Astrocyte (in vitro differentiated cells and primary cell): ENCODE measurements around the gene RPSA. TPM values are rescaled to one million over a fixed set of nuclear protein-coding genes. Genes with fewer than 3 reads are reported as not detected.

ENCODE experiments used
- DNase-seq: peaks from one replicate; pipeline ENCODE4 v3.0.0-alpha.2; 2010; ENCODE audit warnings: low read depth
- FAIRE-seq: peaks from 2 replicates; lab custom pipeline; 2011; peaks lifted over from hg19 to GRCh38; lab: Jason Lieb, UNC
- H2AFZ ChIP-seq: 2 replicates; pipeline ENCODE4 v1.6.0; 2012; ENCODE audit warnings: low read depth, low read length, inconsistent platforms
- H3K27ac ChIP-seq: 2 replicates; pipeline ENCODE4 v1.5.1; 2011; ENCODE audit warnings: low read depth, low read length, inconsistent platforms
- H3K27me3 ChIP-seq: 2 replicates; pipeline ENCODE4 v1.6.0; 2011; ENCODE audit warnings: low read length, inconsistent platforms; ENCODE audit not compliant: insufficient read depth
- H3K36me3 ChIP-seq: 2 replicates; pipeline ENCODE4 v1.5.1; 2011; ENCODE audit warnings: low read length, inconsistent platforms; ENCODE audit not compliant: insufficient read depth
- H3K4me1 ChIP-seq: 2 replicates; pipeline ENCODE4 v1.5.1; 2011; ENCODE audit warnings: low read length, inconsistent platforms; ENCODE audit not compliant: insufficient read depth
- H3K4me2 ChIP-seq: 2 replicates; pipeline ENCODE4 v1.6.0; 2012; ENCODE audit warnings: low read length, inconsistent platforms
- H3K4me3 ChIP-seq: 2 replicates; pipeline ENCODE4 v1.5.1; 2011; ENCODE audit warnings: low read depth, mild to moderate bottlenecking, low read length, inconsistent platforms; ENCODE audit not compliant: insufficient read depth
- H3K79me2 ChIP-seq: 2 replicates; pipeline ENCODE4 v1.6.0; 2012; ENCODE audit warnings: mild to moderate bottlenecking, low read length, inconsistent platforms; ENCODE audit not compliant: insufficient read depth
- H3K9ac ChIP-seq: 2 replicates; pipeline ENCODE4 v1.6.0; 2012; ENCODE audit warnings: mild to moderate bottlenecking, low read length, inconsistent platforms
- H3K9me3 ChIP-seq: 2 replicates; pipeline ENCODE4 v1.5.1; 2012; ENCODE audit warnings: low read depth, mild to moderate bottlenecking, low read length, inconsistent platforms; ENCODE audit not compliant: insufficient read depth
- H4K20me1 ChIP-seq: 2 replicates; pipeline ENCODE4 v1.6.0; 2012; ENCODE audit warnings: low read length, inconsistent platforms; ENCODE audit not compliant: insufficient read depth
- H3K27ac Mint-ChIP-seq: one replicate; pipeline ENCODE4 v1.8.0; 2021; ENCODE audit warnings: mild to moderate bottlenecking, mixed read lengths; ENCODE audit not compliant: unreplicated experiment
- H3K27me3 Mint-ChIP-seq: one replicate; pipeline ENCODE4 v1.8.0; 2021; ENCODE audit warnings: low read depth, mixed read lengths; ENCODE audit not compliant: unreplicated experiment
- H3K36me3 Mint-ChIP-seq: one replicate; pipeline ENCODE4 v1.8.0; 2021; ENCODE audit warnings: low read depth, mixed read lengths; ENCODE audit not compliant: unreplicated experiment
- H3K4me1 Mint-ChIP-seq: one replicate; pipeline ENCODE4 v1.8.0; 2021; ENCODE audit warnings: low read depth, mixed read lengths; ENCODE audit not compliant: unreplicated experiment
- H3K4me3 Mint-ChIP-seq: one replicate; pipeline ENCODE4 v1.8.0; 2021; ENCODE audit warnings: mild to moderate bottlenecking, moderate library complexity, mixed read lengths; ENCODE audit not compliant: unreplicated experiment
- H3K9me3 Mint-ChIP-seq: one replicate; pipeline ENCODE4 v1.8.0; 2021; ENCODE audit warnings: mild to moderate bottlenecking, mixed read lengths; ENCODE audit not compliant: unreplicated experiment
- CTCF ChIP-seq: IDR thresholded peaks from 2 replicates; pipeline ENCODE4 v1.5.1; 2011; ENCODE audit warnings: low read depth, mild to moderate bottlenecking, inconsistent platforms, low read length, moderate library complexity; ENCODE audit not compliant: insufficient read depth
- EZH2 ChIP-seq: IDR thresholded peaks from 2 replicates; pipeline ENCODE4 v1.6.1; 2012; ENCODE audit warnings: mild to moderate bottlenecking, low read length, inconsistent platforms; ENCODE audit not compliant: insufficient read depth
- total RNA-seq: library from RNA; stranded (reverse); gene quantifications from 2 replicates; pipeline ENCODE4 v1.2.1, GENCODE V29; 2021

RPSA gene
- total RNA-seq, 1 donor from 2014 or later: 1,004 TPM

GRCh38 chr3:39447637-39448483 is 41.3 kb downstream of the RPSA start:
- Histone ChIP-seq H4K20me1 (no peaks in the 10 kb centered on the region), H3K36me3 (no peaks in the 10 kb centered on the region), H3K9ac (no peak overlapping the region), H3K9me3 (no peaks in the 10 kb centered on the region), H3K79me2 (no peaks in the 10 kb centered on the region), H3K27me3 (peaks cover 2% of the 10 kb centered on the region), H3K4me2 (no peak overlapping the region), H3K27ac (no peak overlapping the region), H3K4me1 (no peaks in the 10 kb centered on the region), H2AFZ (no peak overlapping the region), H3K4me3 (no peak overlapping the region)
- peaks cover 7% of the 10 kb centered on the region for H3K27me3 Mint-ChIP-seq
- no peak overlapping the region for H3K4me3 Mint-ChIP-seq
- H3K9me3 Mint-ChIP-seq: no peaks in the 10 kb centered on the region
- DNase-seq (peak; percentile 57), FAIRE-seq (peak; percentile 49)
- peaks cover 8% of the 10 kb centered on the region for H3K4me1 Mint-ChIP-seq
- no peaks in the 10 kb centered on the region for H3K36me3 Mint-ChIP-seq
- H3K27ac Mint-ChIP-seq: no peak overlapping the region
- TF ChIP-seq EZH2 (no peak), CTCF (peak; percentile 96)

GRCh38 chr3:39448506-39449233 is 42.1 kb downstream of the RPSA start:
- H3K36me3 Mint-ChIP-seq: no peaks in the 10 kb centered on the region
- H3K27me3 Mint-ChIP-seq: peaks cover 5% of the 10 kb centered on the region
- Histone ChIP-seq H3K36me3 (no peaks in the 10 kb centered on the region), H2AFZ (no peak overlapping the region), H3K4me2 (no peak overlapping the region), H4K20me1 (no peaks in the 10 kb centered on the region), H3K4me1 (no peaks in the 10 kb centered on the region), H3K4me3 (no peak overlapping the region), H3K79me2 (no peaks in the 10 kb centered on the region), H3K27ac (no peak overlapping the region), H3K9me3 (no peaks in the 10 kb centered on the region), H3K27me3 (peaks cover 2% of the 10 kb centered on the region), H3K9ac (no peak overlapping the region)
- H3K4me1 Mint-ChIP-seq: peaks cover 8% of the 10 kb centered on the region
- H3K9me3 Mint-ChIP-seq: no peaks in the 10 kb centered on the region
- no peak overlapping the region for H3K27ac Mint-ChIP-seq
- H3K4me3 Mint-ChIP-seq: no peak overlapping the region
- TF ChIP-seq EZH2 (no peak), CTCF (no peak)
- DNase-seq: no peak
- FAIRE-seq: no peak
